ENCODE measurements around the gene GRK3. TPM values are rescaled to one million over a fixed set of nuclear protein-coding genes. Genes with fewer than 3 reads are reported as not detected.

GRK3 gene
- total RNA-seq, 1 donor from 2014 or later, result 66.7 TPM

GRCh38 chr22:25669253-25670069, 105.0 kb downstream of the GRK3 start:
- ChIA-PET POLR2A (interaction anchor here (0.6 kb wide), 1 partner anchor 47 kb away, joined by 3 read pairs; no protein-coding TSS in a partner anchor), CTCF (interaction anchor here (1.0 kb wide), 1 partner anchor 125 kb away, joined by 3 read pairs; no protein-coding TSS in a partner anchor)
- Mint-ChIP-seq H3K36me3 (ENCODE audit: low read depth) (peaks cover 58% of the 10 kb centered on the region), H3K4me3 (no peak overlapping the region), H3K27me3 (no peaks in the 10 kb centered on the region), H3K9me3 (no peaks in the 10 kb centered on the region), H3K27ac (no peak overlapping the region), H3K4me1 (peaks cover 7% of the 10 kb centered on the region)
- intact Hi-C loops (cut with micrococcal nuclease), result no loop called here
- TF ChIP-seq CTCF (IDR thresholded peaks at IDR 0.05), result no peak
- ATAC-seq (ENCODE audit: low read depth) (no peak), DNase-seq (no peak)

GRCh38 chr22:25670070-25670461, 105.6 kb downstream of the GRK3 start:
- Mint-ChIP-seq H3K9me3 (no peaks in the 10 kb centered on the region), H3K27ac (no peak overlapping the region), H3K27me3 (no peaks in the 10 kb centered on the region), H3K4me3 (no peak overlapping the region), H3K4me1 (peaks cover 7% of the 10 kb centered on the region), H3K36me3 (ENCODE audit: low read depth) (peaks cover 58% of the 10 kb centered on the region)
- DNase-seq (no peak), ATAC-seq (ENCODE audit: low read depth) (no peak)
- CTCF ChIA-PET, result interaction anchor here (1.0 kb wide), 1 partner anchor 126 kb away, joined by 3 read pairs; no protein-coding TSS in a partner anchor
- TF ChIP-seq CTCF (IDR thresholded peaks at IDR 0.05), result no peak
- POLR2A ChIA-PET, result interaction anchor here (0.6 kb wide), 1 partner anchor 48 kb away, joined by 3 read pairs; no protein-coding TSS in a partner anchor
- intact Hi-C loops (cut with micrococcal nuclease), result no loop called here

DNA sequence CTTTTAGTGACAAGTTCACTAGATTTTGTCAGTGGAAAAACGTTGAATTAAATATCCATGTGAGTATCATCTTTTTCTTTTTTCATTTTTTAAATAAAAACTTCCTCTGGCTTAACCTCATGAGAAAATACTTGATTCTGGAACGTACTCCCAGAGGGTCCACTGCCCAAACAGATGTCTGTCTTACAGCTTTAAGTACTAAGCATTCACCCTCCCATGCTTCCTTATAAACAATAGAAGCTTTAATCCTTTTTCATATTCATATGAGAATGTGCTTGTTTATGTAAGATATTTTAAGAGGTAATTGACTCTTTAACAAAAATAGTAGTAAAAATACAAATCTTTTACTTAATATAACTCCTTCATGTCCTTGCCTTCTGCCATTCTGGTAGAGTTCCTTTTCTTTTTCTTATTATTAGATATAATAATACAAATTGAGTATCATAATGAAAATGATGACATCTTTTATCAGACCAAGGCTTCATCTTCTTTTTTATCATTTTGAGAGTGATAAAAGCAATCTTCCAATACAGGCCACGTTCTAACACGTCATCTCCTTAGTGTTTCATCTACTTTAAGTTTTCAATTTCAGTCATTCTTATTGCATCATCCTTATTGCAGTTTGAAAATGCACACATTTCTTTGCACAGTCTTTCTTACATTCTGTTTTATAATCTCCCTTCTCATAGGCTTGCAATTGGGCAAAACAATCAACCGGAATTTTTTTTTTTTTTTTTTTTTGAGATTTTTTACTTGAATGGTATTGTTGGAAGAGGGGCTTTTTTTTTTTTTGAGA, 108.0 kb downstream of the GRK3 start:
- Mint-ChIP-seq H3K36me3 (ENCODE audit: low read depth) (peaks cover 62% of the 10 kb centered on the region), H3K27ac (no peak overlapping the region), H3K4me3 (no peak overlapping the region), H3K9me3 (no peaks in the 10 kb centered on the region), H3K4me1 (no peaks in the 10 kb centered on the region), H3K27me3 (no peaks in the 10 kb centered on the region)
- CTCF ChIA-PET, result interaction anchor here (1.9 kb wide), 1 partner anchor 128 kb away, joined by 7 read pairs; no protein-coding TSS in a partner anchor
- DNase-seq (no peak), ATAC-seq (ENCODE audit: low read depth) (no peak)
- POLR2A ChIA-PET, result no interaction called here
- intact Hi-C loops (cut with micrococcal nuclease), result no loop called here
- no peak for TF ChIP-seq CTCF (IDR thresholded peaks at IDR 0.05)

DNA sequence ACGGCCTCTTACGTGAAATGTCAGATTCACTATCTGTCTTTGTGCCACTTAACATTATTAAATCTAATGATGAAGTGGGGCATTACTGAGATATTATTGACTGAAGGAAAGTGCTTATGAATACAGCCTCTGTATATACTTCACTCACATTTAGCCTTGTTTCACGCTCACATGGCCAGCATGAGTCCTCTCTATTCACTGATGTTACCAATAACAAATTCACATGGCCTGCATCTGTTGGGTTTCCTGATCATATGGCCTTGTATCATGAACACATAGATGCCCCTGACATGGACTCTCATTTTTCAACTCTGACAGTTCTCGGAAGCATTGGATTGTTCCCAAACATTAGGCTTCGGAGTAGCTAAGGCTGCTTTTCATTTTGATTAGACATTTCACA, 109.2 kb downstream of the GRK3 start:
- ATAC-seq (ENCODE audit: low read depth), result no peak
- DNase-seq, result no peak
- POLR2A ChIA-PET, result no interaction called here
- intact Hi-C loops (cut with micrococcal nuclease), result no loop called here
- H3K4me1 Mint-ChIP-seq, result no peaks in the 10 kb centered on the region
- peaks cover 60% of the 10 kb centered on the region for H3K36me3 Mint-ChIP-seq (ENCODE audit: low read depth)
- no peaks in the 10 kb centered on the region for H3K9me3 Mint-ChIP-seq
- H3K4me3 Mint-ChIP-seq, result no peak overlapping the region
- CTCF ChIA-PET, result no interaction called here
- TF ChIP-seq CTCF (IDR thresholded peaks at IDR 0.05), result no peak
- H3K27me3 Mint-ChIP-seq, result no peaks in the 10 kb centered on the region
- peak overlapping the region; percentile 24 for H3K27ac Mint-ChIP-seq

DNA sequence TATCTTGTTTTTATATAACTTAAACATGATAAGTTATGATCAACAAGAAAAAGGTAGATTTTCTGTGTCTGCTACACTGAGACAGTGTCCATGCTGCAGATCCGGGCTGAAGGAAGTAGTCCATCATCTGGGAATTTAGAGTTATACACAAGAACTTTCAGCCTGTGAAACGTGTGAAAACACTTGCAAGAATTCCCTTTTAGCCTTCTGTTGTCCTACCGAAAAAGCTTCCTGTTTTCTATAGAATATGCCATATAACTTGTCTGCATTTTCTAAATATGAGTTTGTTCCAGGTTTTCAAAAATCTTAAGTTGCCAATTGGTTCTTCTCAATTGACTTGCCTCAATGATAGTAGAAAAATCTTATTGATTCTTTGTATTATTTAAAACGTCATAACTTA, 113.2 kb downstream of the GRK3 start:
- DNase-seq, result no peak
- no peak for TF ChIP-seq CTCF (IDR thresholded peaks at IDR 0.05)
- Mint-ChIP-seq H3K4me1 (no peaks in the 10 kb centered on the region), H3K4me3 (no peak overlapping the region), H3K27me3 (no peaks in the 10 kb centered on the region), H3K36me3 (ENCODE audit: low read depth) (peaks cover 74% of the 10 kb centered on the region), H3K9me3 (no peaks in the 10 kb centered on the region), H3K27ac (no peak overlapping the region)
- intact Hi-C loops (cut with micrococcal nuclease), result no loop called here
- ChIA-PET CTCF (no interaction called here), POLR2A (no interaction called here)
- ATAC-seq (ENCODE audit: low read depth), result no peak
